GM18508 (cell line): ENCODE results near the gene TALDO1.

ENCODE experiments used
- ATAC-seq: cut with Tn5 transposase; IDR thresholded peaks from one replicate; pipeline ENCODE4 v1.9.1; 2021; ENCODE audit warnings: moderate number of reproducible peaks; ENCODE audit not compliant: insufficient read depth, unreplicated experiment

Gene TALDO1

DNA sequence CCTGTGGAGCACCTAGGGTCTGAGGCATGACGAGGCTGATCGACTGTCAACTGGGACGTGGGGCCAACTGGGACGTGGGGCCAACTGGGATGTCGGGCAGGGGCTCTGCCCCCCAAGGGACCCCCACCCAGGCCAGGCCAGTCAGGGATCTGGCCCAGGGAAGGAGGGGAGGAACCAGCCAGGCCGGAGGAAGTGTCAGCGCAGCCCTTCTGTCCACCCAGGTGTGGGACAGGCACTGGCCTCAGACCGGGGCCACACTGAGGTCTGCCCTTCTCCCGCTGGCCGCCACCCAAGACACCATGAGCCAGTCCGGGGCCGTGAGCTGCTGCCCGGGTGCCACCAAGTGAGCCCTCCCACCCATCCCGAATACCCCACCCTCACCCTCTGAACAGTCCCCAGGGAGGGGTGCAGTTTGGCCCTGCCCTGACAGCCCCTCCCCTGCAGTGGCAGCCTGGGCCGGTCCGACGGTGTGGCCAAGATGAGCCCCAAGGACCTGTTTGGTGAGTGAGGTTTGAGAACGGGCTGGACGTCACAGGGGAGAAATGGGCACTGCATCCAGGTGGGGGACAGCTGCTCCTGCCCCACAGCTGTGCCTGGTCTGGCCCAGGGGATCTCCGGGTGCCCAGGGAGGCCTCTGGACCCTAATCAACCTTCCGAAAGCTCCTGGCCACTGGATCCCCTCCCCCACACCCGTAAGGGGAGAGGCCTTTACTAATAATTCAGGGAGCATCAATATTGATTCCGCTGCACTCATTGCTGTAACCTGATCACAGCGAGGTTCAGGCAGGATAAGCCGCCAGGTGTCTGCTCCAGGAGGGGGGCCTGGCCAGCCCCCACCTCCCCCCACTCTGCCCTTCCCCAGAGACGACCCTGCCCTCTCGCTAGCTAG lies 37.9 kb upstream of the TALDO1 start:
- no peak for ATAC-seq

- ATAC-seq: no peak
Measured at GRCh38 chr11:714436-714835, 32.8 kb upstream of the TALDO1 start.

DNA sequence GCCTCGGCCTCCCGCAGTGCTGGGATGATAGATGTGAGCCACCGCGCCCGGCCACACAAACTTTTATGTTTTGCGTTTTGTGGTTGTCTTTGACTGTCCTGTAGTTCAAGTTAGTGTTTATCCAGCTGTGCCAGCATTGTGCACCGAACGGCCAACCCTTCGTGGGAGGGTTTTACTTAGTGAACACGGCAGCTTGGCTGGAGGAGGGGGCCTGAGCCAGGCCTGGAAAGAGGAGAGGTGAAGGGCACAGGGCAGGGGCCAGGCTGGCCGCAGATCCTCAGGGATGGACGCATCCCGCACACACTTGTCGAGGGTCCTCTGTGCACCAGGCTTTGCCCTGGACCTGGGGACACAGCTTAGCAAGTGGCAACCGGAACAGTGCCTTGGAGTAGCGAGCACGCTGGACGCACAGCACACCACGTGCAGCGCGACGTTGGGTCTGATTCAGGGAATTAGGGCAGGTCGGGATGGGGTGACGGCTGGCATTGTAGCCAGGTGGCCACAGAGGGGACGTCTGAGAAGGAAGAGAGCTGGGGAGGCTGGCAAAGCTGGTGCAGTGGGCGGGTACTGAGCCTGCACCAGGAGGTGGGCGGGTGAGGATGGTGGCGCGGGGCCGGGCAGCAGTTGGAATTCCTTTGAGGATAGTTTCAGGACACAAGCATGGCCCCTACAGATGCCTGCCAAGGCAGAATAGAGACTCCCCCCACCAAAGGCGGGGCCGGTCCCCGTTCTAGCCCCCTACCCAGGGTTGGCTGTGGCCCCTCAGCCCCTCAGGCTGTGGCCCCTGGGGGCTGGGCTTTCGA lies 27.8 kb upstream of the TALDO1 start:
- ATAC-seq: no peak

DNA sequence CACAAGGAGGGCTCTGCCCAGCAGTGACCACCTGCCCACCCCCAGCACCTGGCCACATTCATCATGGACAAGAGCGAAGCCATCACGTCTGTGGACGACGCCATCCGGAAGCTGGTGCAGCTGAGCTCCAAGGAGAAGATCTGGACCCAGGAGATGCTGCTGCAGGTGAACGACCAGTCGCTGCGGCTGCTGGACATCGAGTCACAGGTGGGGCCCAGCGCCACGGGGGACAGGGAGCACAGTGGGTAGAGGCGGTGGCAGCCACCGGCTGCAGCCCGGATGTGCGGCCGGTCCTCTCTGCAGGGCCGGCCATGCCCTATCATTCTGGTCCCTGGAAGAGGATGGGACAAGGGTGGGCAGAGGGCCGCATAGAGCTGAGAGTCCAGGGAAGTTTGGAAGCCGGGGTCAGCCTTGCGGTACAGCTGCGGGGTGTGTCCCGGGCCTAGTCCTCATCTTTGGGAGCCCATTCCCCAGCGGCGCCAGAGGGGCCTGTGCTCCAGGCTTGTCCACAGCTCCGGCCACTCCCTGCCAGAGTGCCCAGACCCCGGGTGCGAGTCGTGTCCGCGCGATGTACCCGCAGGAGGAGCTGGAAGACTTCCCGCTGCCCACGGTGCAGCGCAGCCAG lies 27.1 kb upstream of the TALDO1 start:
- ATAC-seq: no peak

- no peak for ATAC-seq
Measured at GRCh38 chr11:720642-721246, 26.5 kb upstream of the TALDO1 start.

DNA sequence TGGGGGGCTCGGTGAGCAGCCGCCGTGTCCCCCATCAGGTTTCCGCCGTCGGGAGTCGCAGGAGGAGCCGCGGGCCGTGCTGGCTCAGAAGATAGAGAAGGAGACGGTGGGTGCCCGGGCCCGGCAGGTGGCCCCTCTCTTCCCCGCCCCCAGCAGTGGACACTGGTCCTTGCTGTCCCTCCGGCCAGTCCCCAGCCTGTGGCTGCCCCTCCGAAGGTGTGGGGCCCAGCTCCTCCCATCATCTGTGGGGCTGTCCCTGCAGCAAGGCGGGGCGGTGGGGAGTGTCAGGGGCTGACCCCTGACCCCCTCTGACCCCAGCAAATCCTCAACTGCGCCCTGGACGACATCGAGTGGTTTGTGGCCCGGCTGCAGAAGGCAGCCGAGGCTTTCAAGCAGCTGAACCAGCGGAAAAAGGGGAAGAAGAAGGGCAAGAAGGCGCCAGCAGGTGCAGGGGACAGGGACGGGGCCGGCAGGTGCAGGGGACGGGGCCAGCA lies 26.0 kb upstream of the TALDO1 start:
- ATAC-seq: no peak

DNA sequence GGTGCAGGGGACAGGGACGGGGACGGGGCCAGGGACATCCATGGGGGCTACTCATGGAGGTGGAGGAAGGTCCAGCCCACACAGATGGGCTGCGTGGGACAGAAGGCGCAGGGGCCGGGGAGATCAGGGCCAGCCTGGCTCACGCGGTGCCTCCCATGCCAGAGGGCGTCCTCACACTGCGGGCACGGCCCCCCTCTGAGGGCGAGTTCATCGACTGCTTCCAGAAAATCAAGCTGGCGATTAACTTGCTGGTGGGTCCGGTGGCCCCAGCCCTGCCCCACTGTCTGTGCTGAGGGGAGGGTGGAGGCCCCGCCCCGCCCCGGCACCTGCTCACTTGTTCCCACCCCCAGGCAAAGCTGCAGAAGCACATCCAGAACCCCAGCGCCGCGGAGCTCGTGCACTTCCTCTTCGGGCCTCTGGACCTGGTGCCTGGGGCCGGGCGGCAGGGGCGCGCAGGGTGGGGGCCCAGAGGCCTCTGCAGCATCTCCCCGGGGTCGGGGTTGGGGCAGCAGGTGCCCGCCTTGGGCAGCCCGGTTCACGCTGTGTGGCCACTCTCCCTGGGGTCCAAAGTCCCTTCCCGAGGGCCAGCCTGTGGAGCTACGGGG lies 25.4 kb upstream of the TALDO1 start:
- ATAC-seq: no peak

DNA sequence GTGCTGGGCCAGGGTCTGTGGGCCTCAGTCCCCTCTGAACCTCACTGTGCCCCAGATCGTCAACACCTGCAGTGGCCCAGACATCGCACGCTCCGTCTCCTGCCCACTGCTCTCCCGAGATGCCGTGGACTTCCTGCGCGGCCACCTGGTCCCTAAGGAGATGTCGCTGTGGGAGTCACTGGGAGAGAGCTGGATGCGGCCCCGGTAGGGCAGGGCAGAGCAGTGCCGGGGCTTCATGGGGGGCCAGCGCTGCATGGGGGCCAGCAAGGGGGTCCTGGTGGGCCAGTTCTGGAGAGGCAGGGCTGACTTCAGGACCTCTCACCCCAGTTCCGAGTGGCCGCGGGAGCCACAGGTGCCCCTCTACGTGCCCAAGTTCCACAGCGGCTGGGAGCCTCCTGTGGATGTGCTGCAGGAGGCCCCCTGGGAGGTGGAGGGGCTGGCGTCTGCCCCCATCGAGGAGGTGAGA lies 24.9 kb upstream of the TALDO1 start:
- ATAC-seq: no peak

- no peak for ATAC-seq
Measured at GRCh38 chr11:723120-723883, 24.0 kb upstream of the TALDO1 start.

- ATAC-seq: no peak
Measured at GRCh38 chr11:724049-724777, 23.1 kb upstream of the TALDO1 start.

GRCh38 chr11:724778-725386 lies 22.4 kb upstream of the TALDO1 start:
- no peak for ATAC-seq

DNA sequence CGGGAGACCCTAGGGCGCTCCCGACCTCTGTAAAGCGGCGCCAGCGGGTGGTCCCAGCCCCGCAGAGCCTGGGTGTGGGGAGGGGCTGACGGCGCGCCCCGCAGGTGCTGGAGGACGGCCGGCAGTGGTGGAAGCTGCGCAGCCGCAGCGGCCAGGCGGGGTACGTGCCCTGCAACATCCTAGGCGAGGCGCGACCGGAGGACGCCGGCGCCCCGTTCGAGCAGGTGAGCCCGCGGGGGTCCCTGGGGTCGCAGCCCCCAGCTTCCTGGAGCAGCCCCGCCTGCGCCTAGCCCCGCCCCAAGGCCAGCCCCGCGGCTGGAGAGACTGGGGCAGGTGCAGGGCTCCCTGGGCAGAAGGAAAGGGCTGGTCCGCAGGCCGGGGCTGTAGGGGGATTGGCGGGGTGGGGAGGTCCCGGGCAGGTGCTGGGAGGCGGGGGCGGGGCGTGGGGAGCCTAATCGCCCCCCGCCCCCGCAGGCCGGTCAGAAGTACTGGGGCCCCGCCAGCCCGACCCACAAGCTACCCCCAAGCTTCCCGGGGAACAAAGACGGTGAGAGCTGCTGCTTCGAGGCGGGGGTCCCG lies 21.6 kb upstream of the TALDO1 start:
- ATAC-seq: no peak

GRCh38 chr11:726278-727220 lies 20.7 kb upstream of the TALDO1 start:
- no peak for ATAC-seq

- no peak for ATAC-seq
Measured at GRCh38 chr11:727281-727701, 20.0 kb upstream of the TALDO1 start.

DNA sequence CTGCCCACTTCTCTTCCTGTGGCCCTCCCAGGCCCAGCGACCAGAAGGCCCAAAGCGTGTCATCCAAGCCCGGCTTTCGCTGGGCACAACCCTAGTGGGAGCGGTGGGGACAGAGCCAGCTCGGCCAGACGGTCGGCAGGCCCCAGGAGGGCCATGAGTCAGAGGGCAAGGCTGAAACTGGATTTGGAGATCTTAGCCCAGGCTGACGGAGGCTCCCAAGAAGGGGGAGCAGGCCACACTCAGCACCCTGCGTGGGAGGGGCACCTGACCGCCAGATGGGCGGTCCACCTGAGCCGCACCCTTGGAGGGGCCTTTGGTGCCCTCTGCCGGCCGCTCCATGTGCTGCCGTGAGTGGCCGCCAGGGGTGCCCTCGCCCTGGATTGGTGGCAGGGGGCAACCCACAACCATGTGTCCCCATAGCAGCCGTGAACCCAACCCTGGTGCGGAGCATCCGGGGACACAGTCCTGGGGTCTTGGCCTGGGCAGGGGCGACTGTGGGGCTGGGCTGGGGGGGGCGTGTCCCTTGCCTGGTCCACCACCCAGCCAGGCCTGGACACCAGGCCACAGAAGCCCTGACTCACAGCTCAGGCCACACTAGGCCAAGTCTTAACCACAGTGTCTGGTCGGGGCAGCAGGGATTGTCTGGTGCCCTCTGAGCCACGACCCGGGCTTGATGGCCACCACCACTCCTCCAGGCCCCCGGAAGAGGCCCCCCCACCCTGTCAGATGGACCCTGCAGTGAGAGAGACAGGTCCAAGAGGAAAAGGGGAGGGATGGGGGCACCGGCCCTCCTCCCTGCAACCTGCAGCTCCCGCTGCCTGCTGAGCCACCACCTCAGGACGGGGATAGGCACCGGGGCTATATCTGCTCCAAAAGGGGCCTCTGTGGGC lies 19.2 kb upstream of the TALDO1 start:
- no peak for ATAC-seq
